Kidney (tissue), 14 donors: ENCODE measurements around the gene PANK4. TPM values are rescaled to one million over a fixed set of nuclear protein-coding genes. Genes with fewer than 3 reads are reported as not detected.
A peak's percentile ranks its signal among the peaks of the same experiment; 100 is the strongest.

Source experiments
- DNase-seq, 5 donors: peaks; one replicate each; pipeline ENCODE4 v3.0.0-alpha.2; 2013 to 2020
- FAIRE-seq: peaks from 2 replicates; lab custom pipeline; 2012; peaks lifted over from hg19 to GRCh38; lab: Jason Lieb, UNC
- H3K27ac ChIP-seq, 2 donors: one replicate each; pipeline ENCODE4 v1.7.0; 2013; ENCODE audit warnings: low read depth in 2 of 2, low read length in 2 of 2, inconsistent platforms in 1 of 2
- H3K27me3 ChIP-seq: one replicate; pipeline ENCODE4 v1.7.1; 2013; ENCODE audit warnings: low read length, inconsistent platforms; ENCODE audit not compliant: control insufficient read depth, insufficient read depth
- H3K36me3 ChIP-seq, 3 donors: one replicate each; pipeline versions ENCODE4 v1.7.0 to v1.7.1; 2013; ENCODE audit warnings: low read length in 3 of 3, control low read depth in 1 of 3, inconsistent platforms in 1 of 3; ENCODE audit not compliant: insufficient read depth in 3 of 3, control insufficient read depth in 2 of 3
- H3K4me1 ChIP-seq, 3 donors: one replicate each; pipeline versions ENCODE4 v1.7.0 to v1.7.1; 2013; ENCODE audit warnings: low read length in 3 of 3, inconsistent platforms in 1 of 3, low read depth in 1 of 3; ENCODE audit not compliant: control insufficient read depth in 2 of 3, insufficient read depth in 2 of 3
- H3K4me3 ChIP-seq, 3 donors: one replicate each; pipeline versions ENCODE4 v1.7.0 to v1.8.1; 2013; ENCODE audit warnings: low read length in 3 of 3, control low read depth in 1 of 3, inconsistent platforms in 1 of 3
- H3K9ac ChIP-seq, 3 donors: one replicate each; pipeline versions ENCODE4 v1.7.0 to v1.7.1; 2013; ENCODE audit warnings: low read length in 3 of 3, control low read depth in 1 of 3, inconsistent platforms in 1 of 3
- H3K9me3 ChIP-seq, 3 donors: one replicate each; pipeline versions ENCODE4 v1.7.0 to v1.7.1; 2013; ENCODE audit warnings: low read length in 3 of 3, control low read depth in 1 of 3, inconsistent platforms in 1 of 3; ENCODE audit not compliant: control insufficient read depth in 2 of 3, insufficient read depth in 1 of 3
- CTCF ChIP-seq: IDR thresholded peaks from 3 replicates; pipeline ENCODE4 v1.5.1; 2012; ENCODE audit warnings: mild to moderate bottlenecking, moderate library complexity, borderline replicate concordance; ENCODE audit not compliant: insufficient read depth; ENCODE audit errors: extremely low read depth
- intact Hi-C: fragments of 100-400 bp; cut with DNase I; formaldehyde crosslinking; loops from one replicate; pipeline ENCODE4 v1.11.1; 2022
- polyA plus RNA-seq: library from polyadenylated mRNA; stranded (reverse); fragments of 350-450 nt; fragmentation: Illumina TruSeq; extraction: RNeasy Lipid Tissue Mini Kit (QIAGEN cat#74804); gene quantifications from one replicate; pipeline ENCODE4 v1.2.3, GENCODE V29; 2014; ENCODE audit warnings: low read depth, low replicate concordance; ENCODE audit not compliant: insufficient read depth
- total RNA-seq: library from RNA; stranded (reverse); fragmentation: NEBNext Ultra II Directional; extraction: Animal tissue kit (Norgen Biotek cat#: 25700); gene quantifications from one replicate; pipeline ENCODE4 v1.2.1, GENCODE V29; 2021
- donor health status: control.
- donor health status: control.
- donor health status: control.
- donor health status: control.
- donor health status: control.
- donor health status: DM: yes; HTN: yes; CAD: no.
- donor health status: Normal renal cell carcinoma (clear cell type).

The PANK4 gene
- total and polyA plus RNA-seq, 2 donors from 2014 or later = 13.3 to 33.7 TPM

- intact Hi-C loops = no loop called here
- Histone ChIP-seq H3K36me3 (no peaks in the 10 kb centered on the region), H3K27ac (no peak overlapping the region), H3K9me3 (no peaks in the 10 kb centered on the region), H3K4me3 (no peak overlapping the region), H3K9ac (no peak overlapping the region), H3K27me3 (no peaks in the 10 kb centered on the region), H3K4me1 (no peaks in the 10 kb centered on the region)
- DNase-seq (peak in 1 of 5 donors; percentile 77), FAIRE-seq (no peak)
- TF ChIP-seq CTCF = no peak
Observed at GRCh38 chr1:2564006-2564814, 37.8 kb upstream of the PANK4 start.

DNA sequence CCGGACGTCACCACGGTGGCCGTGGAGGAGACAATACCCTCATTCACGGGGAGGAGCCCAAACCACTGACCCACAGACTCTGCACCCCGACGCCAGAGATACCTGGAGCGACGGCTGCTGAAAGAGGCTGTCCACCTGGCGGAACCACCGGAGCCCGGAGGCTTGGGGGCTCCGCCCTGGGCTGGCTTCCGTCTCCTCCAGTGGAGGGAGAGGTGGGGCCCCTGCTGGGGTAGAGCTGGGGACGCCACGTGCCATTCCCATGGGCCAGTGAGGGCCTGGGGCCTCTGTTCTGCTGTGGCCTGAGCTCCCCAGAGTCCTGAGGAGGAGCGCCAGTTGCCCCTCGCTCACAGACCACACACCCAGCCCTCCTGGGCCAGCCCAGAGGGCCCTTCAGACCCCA is 36.8 kb upstream of the PANK4 start:
- no peak overlapping the region for H3K9ac ChIP-seq
- no peak for TF ChIP-seq CTCF
- DNase-seq (peak in 1 of 5 donors; percentile 74), FAIRE-seq (no peak)
- H3K27me3 ChIP-seq = no peaks in the 10 kb centered on the region
- no peak overlapping the region for H3K27ac ChIP-seq
- peaks cover 0 to 6% (median 0%) of the 10 kb centered on the region in 3 donors for H3K4me1 ChIP-seq
- H3K36me3 ChIP-seq = no peaks in the 10 kb centered on the region
- H3K4me3 ChIP-seq = no peak overlapping the region
- H3K9me3 ChIP-seq = no peaks in the 10 kb centered on the region
- intact Hi-C loops = no loop called here

- Histone ChIP-seq H3K9me3 (no peaks in the 10 kb centered on the region), H3K4me1 (peaks cover 0 to 15% (median 5%) of the 10 kb centered on the region in 3 donors), H3K27me3 (no peaks in the 10 kb centered on the region), H3K27ac (no peak overlapping the region), H3K36me3 (no peaks in the 10 kb centered on the region), H3K4me3 (no peak overlapping the region), H3K9ac (no peak overlapping the region)
- peak; percentile 17 for TF ChIP-seq CTCF
- FAIRE-seq (no peak), DNase-seq (peak in 1 of 5 donors; percentile 70)
- intact Hi-C loops = no loop called here
Observed at GRCh38 chr1:2561898-2562895, 35.8 kb upstream of the PANK4 start.
